DMS114 treated with DMSO at 0.1 percent for 48 hours (cell line): ENCODE results near the gene C3orf22.

Source experiments
- DNase-seq: peaks from one replicate; lab custom pipeline; 2025; ENCODE audit not compliant: unreplicated experiment; lab: John Stamatoyannopoulos, UW

Gene C3orf22

GRCh38 chr3:126556637-126557414, 1.9 kb downstream of the C3orf22 start:
- DNase-seq: no peak

- no peak for DNase-seq
Measured at GRCh38 chr3:126555795-126556636, 2.7 kb downstream of the C3orf22 start.

GRCh38 chr3:126554560-126555525, 3.9 kb downstream of the C3orf22 start:
- no peak for DNase-seq

- DNase-seq: no peak
Measured at GRCh38 chr3:126553284-126554084, 5.2 kb downstream of the C3orf22 start.

GRCh38 chr3:126552688-126553283, 5.9 kb downstream of the C3orf22 start:
- DNase-seq: no peak

GRCh38 chr3:126551839-126552687, 6.7 kb downstream of the C3orf22 start:
- DNase-seq: no peak

GRCh38 chr3:126551121-126551838, 7.5 kb downstream of the C3orf22 start:
- no peak for DNase-seq

GRCh38 chr3:126550488-126551051, 8.2 kb downstream of the C3orf22 start:
- DNase-seq: no peak

- DNase-seq: no peak
Measured at GRCh38 chr3:126549861-126550487, 8.8 kb downstream of the C3orf22 start.

GRCh38 chr3:126548556-126549466, 9.9 kb downstream of the C3orf22 start:
- no peak for DNase-seq

- no peak for DNase-seq
Measured at GRCh38 chr3:126547721-126548120, 11.0 kb downstream of the C3orf22 start.

- no peak for DNase-seq
Measured at GRCh38 chr3:126546549-126547239, 12.0 kb downstream of the C3orf22 start.

GRCh38 chr3:126546013-126546412, 12.7 kb downstream of the C3orf22 start:
- DNase-seq: no peak

GRCh38 chr3:126545544-126545943, 13.2 kb downstream of the C3orf22 start:
- DNase-seq: no peak

GRCh38 chr3:126544596-126545281, 14.0 kb downstream of the C3orf22 start:
- DNase-seq: no peak
